Osteocyte (in vitro differentiated cells): ENCODE results near the gene PPL. TPM values are rescaled to one million over a fixed set of nuclear protein-coding genes. Genes with fewer than 3 reads are reported as not detected.
A peak's percentile ranks its signal among the peaks of the same experiment; 100 is the strongest.

Experiments
- DNase-seq: peaks from one replicate; pipeline ENCODE4 v3.0.0; 2021; ENCODE audit warnings: mixed read lengths; ENCODE audit not compliant: unreplicated experiment; ENCODE audit errors: extremely low spot score
- H3K27ac Mint-ChIP-seq: one replicate; pipeline ENCODE4 v1.8.0; 2021; ENCODE audit warnings: mild to moderate bottlenecking, mixed read lengths; ENCODE audit not compliant: unreplicated experiment
- H3K27me3 Mint-ChIP-seq: one replicate; pipeline ENCODE4 v1.8.0; 2021; ENCODE audit warnings: mixed read lengths; ENCODE audit not compliant: unreplicated experiment
- H3K36me3 Mint-ChIP-seq: one replicate; pipeline ENCODE4 v1.8.0; 2021; ENCODE audit warnings: mixed read lengths; ENCODE audit not compliant: unreplicated experiment
- H3K4me1 Mint-ChIP-seq: one replicate; pipeline ENCODE4 v1.8.0; 2021; ENCODE audit warnings: mixed read lengths; ENCODE audit not compliant: unreplicated experiment
- H3K4me3 Mint-ChIP-seq: one replicate; pipeline ENCODE4 v1.8.0; 2021; ENCODE audit warnings: mild to moderate bottlenecking, moderate library complexity, mixed read lengths; ENCODE audit not compliant: unreplicated experiment
- H3K9me3 Mint-ChIP-seq: one replicate; pipeline ENCODE4 v1.8.0; 2021; ENCODE audit warnings: mixed read lengths; ENCODE audit not compliant: unreplicated experiment
- long read RNA-seq: library from polyadenylated mRNA; unstranded; transcript quantifications from one replicate; pipeline ENCODE4 v2.0.0, GENCODE V29; 2021
- total RNA-seq: library from RNA; stranded (reverse); gene quantifications from 2 replicates; pipeline ENCODE4 v1.2.1, GENCODE V29; 2021
- TF ChIP-seq, protein P1 (sequence below): fragments of 200-600 bp; sonication (generic); IDR thresholded peaks from 2 replicates; pipeline ENCODE4 v1.5.0; 2021; ENCODE audit warnings: antibody characterized with exemption, mild to moderate bottlenecking, moderate library complexity

The PPL gene, protein sequence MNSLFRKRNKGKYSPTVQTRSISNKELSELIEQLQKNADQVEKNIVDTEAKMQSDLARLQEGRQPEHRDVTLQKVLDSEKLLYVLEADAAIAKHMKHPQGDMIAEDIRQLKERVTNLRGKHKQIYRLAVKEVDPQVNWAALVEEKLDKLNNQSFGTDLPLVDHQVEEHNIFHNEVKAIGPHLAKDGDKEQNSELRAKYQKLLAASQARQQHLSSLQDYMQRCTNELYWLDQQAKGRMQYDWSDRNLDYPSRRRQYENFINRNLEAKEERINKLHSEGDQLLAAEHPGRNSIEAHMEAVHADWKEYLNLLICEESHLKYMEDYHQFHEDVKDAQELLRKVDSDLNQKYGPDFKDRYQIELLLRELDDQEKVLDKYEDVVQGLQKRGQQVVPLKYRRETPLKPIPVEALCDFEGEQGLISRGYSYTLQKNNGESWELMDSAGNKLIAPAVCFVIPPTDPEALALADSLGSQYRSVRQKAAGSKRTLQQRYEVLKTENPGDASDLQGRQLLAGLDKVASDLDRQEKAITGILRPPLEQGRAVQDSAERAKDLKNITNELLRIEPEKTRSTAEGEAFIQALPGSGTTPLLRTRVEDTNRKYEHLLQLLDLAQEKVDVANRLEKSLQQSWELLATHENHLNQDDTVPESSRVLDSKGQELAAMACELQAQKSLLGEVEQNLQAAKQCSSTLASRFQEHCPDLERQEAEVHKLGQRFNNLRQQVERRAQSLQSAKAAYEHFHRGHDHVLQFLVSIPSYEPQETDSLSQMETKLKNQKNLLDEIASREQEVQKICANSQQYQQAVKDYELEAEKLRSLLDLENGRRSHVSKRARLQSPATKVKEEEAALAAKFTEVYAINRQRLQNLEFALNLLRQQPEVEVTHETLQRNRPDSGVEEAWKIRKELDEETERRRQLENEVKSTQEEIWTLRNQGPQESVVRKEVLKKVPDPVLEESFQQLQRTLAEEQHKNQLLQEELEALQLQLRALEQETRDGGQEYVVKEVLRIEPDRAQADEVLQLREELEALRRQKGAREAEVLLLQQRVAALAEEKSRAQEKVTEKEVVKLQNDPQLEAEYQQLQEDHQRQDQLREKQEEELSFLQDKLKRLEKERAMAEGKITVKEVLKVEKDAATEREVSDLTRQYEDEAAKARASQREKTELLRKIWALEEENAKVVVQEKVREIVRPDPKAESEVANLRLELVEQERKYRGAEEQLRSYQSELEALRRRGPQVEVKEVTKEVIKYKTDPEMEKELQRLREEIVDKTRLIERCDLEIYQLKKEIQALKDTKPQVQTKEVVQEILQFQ (N-terminal part only)
- total RNA-seq = 9.7 and 10.3 TPM in 2 replicates
- long read RNA-seq, partial matches to known transcripts = 0 of 8 reads
- long read RNA-seq, other reads (novel, unspliced or antisense) = 8 of 8 reads

DNA sequence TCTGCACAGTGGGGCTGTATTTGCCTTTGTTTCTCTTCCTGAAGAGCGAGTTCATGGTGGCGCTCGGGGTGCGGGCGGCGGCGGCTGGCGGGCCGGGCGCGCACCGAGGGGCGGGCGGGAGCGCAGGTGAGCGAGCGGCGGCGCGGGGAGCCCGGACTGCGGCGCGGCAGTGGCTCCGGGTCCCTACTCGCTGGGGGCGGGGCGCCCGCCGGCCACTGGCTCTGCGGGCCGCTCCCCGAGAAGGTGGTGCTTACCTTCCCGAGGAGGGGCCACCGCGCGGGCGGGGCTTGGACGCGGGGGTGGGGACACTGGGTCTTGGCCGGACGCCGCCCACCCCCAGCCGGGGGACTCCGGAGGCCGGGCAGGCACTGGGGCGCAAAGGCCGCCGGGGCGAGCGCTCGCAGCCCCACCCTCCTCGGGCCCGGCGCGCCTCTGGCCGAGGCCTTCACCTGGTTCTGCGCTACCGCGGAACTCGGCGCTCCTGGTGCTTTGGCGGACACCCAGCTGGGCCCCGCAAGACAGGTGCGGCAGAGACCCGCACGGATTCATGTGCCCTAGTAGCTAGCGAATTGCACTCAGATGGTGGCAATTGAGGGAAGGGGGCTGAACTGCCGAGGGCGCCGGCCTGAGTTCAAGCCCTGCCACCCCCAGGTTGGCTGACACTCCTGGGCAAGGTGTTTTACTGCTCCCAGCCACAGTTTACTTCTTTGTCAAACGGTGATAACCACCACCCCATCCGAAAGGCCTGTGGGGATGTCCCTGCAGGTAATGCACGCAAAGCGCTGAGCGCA lies at the start of gene PPL:
Gene PPL, minus strand, starts transcription at position 158 of the 791 bp plus-strand sequence. Its CDS starts 103 bp downstream, at position 55.
- H3K4me1 Mint-ChIP-seq = peaks cover 17% of the 10 kb centered on the region
- no peak within 1 kb of the TSS for H3K27ac Mint-ChIP-seq
- peak within 1 kb of the TSS; percentile 77 for H3K4me3 Mint-ChIP-seq

DNA sequence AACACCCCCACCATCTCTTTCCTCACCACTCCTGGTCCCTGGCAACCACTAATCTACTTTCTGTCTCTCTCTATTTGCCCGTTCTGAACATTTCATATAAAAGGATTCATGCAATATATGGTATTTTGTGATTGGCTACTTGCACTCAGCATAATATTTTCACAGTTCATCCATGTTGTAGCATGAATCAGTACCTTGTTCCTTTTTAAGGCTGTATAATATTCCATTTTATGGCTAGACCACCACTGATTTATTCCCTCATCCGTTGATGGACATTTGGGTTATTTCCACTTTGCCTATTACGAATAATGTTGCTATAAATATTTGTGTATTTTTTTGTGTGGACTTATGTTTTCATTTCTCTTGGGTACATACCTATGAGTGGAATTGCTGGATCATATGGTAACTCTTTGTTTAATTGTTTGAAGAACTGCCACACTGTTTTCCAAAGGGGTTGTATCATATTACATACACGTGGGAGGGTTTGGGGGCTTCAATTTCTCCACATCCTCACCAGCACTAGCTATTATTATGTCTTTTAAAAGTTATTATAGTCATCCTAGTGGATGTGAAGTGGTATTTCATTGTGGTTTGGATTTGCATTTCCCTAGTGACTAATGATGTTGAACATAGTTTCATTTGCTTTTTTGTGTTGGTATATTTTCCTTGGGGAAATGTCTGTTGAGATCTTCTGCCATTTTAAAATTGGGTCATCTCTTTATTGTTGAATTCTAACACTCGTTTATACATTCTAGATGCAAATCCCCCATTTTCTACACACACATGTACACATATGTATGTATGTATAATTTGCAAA lies 47.4 kb upstream of the PPL start:
- peaks cover 32% of the 10 kb centered on the region for H3K27me3 Mint-ChIP-seq
- no peaks in the 10 kb centered on the region for H3K4me1 Mint-ChIP-seq
- no peaks in the 10 kb centered on the region for H3K36me3 Mint-ChIP-seq
- H3K9me3 Mint-ChIP-seq = no peaks in the 10 kb centered on the region
- TF ChIP-seq, protein P1, sequence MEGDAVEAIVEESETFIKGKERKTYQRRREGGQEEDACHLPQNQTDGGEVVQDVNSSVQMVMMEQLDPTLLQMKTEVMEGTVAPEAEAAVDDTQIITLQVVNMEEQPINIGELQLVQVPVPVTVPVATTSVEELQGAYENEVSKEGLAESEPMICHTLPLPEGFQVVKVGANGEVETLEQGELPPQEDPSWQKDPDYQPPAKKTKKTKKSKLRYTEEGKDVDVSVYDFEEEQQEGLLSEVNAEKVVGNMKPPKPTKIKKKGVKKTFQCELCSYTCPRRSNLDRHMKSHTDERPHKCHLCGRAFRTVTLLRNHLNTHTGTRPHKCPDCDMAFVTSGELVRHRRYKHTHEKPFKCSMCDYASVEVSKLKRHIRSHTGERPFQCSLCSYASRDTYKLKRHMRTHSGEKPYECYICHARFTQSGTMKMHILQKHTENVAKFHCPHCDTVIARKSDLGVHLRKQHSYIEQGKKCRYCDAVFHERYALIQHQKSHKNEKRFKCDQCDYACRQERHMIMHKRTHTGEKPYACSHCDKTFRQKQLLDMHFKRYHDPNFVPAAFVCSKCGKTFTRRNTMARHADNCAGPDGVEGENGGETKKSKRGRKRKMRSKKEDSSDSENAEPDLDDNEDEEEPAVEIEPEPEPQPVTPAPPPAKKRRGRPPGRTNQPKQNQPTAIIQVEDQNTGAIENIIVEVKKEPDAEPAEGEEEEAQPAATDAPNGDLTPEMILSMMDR = no peak
- no peak for DNase-seq
- no peak overlapping the region for H3K4me3 Mint-ChIP-seq
- H3K27ac Mint-ChIP-seq = no peak overlapping the region

More for the DNA sequence above, at the start of gene PPL:
- peaks cover 2% of the 10 kb centered on the region for H3K27me3 Mint-ChIP-seq
- H3K36me3 Mint-ChIP-seq = no peaks in the 10 kb centered on the region
- no peaks in the 10 kb centered on the region for H3K9me3 Mint-ChIP-seq
- TF ChIP-seq, protein P1 = no peak
- no peak for DNase-seq

DNA sequence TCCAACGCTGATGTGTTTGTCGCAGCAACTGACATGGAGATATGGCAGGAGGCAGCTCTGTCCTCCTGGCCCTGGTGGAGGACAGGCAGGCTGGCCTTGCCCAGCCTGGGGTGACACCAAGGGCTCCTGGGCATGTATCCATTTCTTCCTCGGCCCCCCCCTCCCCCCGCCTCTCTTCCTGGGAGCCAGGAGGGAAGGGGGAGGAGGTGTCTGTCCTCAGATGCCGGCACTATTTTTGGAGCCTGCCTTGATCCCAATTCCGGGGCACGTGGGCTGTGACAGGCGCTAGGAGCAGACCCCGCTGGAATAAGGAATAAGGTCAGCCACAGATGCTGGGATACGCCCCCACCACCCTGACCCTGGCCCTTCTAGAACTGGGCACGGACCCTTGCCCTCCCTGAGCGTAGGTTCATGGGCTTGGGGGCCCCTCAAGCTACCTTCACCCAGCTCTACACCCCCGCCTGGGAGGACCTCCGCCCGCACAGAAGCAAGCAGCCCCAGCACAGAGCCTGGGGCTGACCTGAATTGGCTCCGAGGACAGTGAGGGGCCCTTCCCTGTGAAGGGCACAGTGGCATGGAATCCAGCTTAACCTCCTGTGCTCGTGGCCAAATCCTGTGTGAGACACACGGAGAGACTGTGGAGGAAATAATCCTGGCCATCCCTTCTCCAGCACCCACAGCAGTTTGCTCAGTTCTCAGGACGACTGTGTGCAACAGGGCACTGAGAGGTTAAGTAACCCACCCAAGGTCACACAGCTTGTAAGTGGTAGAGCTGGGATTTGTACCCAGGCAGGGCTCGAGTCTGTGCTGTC lies 45.3 kb upstream of the PPL start:
- Mint-ChIP-seq H3K27ac (no peak overlapping the region), H3K4me1 (no peaks in the 10 kb centered on the region), H3K36me3 (no peaks in the 10 kb centered on the region), H3K27me3 (peaks cover 32% of the 10 kb centered on the region), H3K4me3 (no peak overlapping the region), H3K9me3 (no peaks in the 10 kb centered on the region)
- no peak for DNase-seq
- TF ChIP-seq, protein P1 = no peak
